K562 (cell line): ENCODE results near the gene AP2S1. TPM values are rescaled to one million over a fixed set of nuclear protein-coding genes. Genes with fewer than 3 reads are reported as not detected.

ENCODE experiments used
- BCOR ChIP-seq: fragments of 450-650 bp; IDR thresholded peaks from 2 replicates; pipeline ENCODE4 v1.6.1; 2016
- ESRRA ChIP-seq: fragments of 450-650 bp; IDR thresholded peaks from 2 replicates; pipeline ENCODE4 v1.6.1; 2014; ENCODE audit warnings: low read depth, mild to moderate bottlenecking, moderate library complexity, borderline replicate concordance
- KAT8 ChIP-seq: fragments of 450-650 bp; IDR thresholded peaks from 2 replicates; pipeline ENCODE4 v1.6.1; 2016; ENCODE audit warnings: low read depth, mild to moderate bottlenecking
- NFYB ChIP-seq: IDR thresholded peaks from 2 replicates; pipeline ENCODE4 v1.6.1; 2011; ENCODE audit warnings: mild to moderate bottlenecking, moderate library complexity; ENCODE audit not compliant: insufficient read length; ENCODE audit errors: extremely low read depth
- SAFB2 ChIP-seq: fragments of 200-400 bp; formaldehyde crosslinking; IDR thresholded peaks from 2 replicates; pipeline ENCODE4 v1.6.1; 2018; ENCODE audit warnings: borderline replicate concordance, low read length, low read depth, moderate library complexity; ENCODE audit not compliant: severe bottlenecking
- THRAP3 ChIP-seq: fragments of 450-650 bp; IDR thresholded peaks from 2 replicates; pipeline ENCODE4 v1.6.1; 2016; ENCODE audit warnings: mild to moderate bottlenecking, inconsistent platforms, borderline replicate concordance
- ZBTB26 ChIP-seq: fragments of 450-650 bp; formaldehyde crosslinking; IDR thresholded peaks from 2 replicates; pipeline ENCODE4 v1.4.0; 2022; ENCODE audit warnings: missing genetic modification characterization
- ZBTB40 ChIP-seq, 2 experiments: fragments of 450-650 bp in 1 of 2; sonication (generic) in 1 of 2; formaldehyde crosslinking in 1 of 2; IDR thresholded peaks; 2 replicates each; pipeline versions ENCODE4 v1.7.1 to v1.9.0; 2016 to 2022; ENCODE audit warnings: inconsistent platforms in 1 of 2, mild to moderate bottlenecking in 1 of 2, missing genetic modification reagents in 1 of 2
- ZNF444 ChIP-seq: fragments of 250-450 bp; sonication (Bioruptor Pico); IDR thresholded peaks from 2 replicates; pipeline ENCODE4 v1.4.0; 2020; ENCODE audit warnings: mild to moderate bottlenecking, moderate library complexity
- ZNF707 ChIP-seq: fragments of 250-450 bp; sonication (Bioruptor Pico); conservative IDR thresholded peaks from 2 replicates; pipeline ENCODE4 v1.8.0; 2022; ENCODE audit warnings: inconsistent platforms, mild to moderate bottlenecking, moderate library complexity
- polyA plus RNA-seq, 8 experiments: library from polyadenylated mRNA; depleted of rRNA in 4 of 8; stranded (reverse) in 5 of 8; unstranded in 3 of 8; fragments of >200 nt; fragmentation: Nextera tagmentation in 2 of 8; fragmentation: Illumina TruSeq in 1 of 8; extraction: Ambion mirVana in 2 of 8; extraction: Trizol in 1 of 8; gene quantifications; 2 replicates each; pipeline versions ENCODE4 v1.2.1 to v1.2.3, GENCODE V29; 2011 to 2014; ENCODE audit warnings: inconsistent platforms in 1 of 8, missing spikeins in 1 of 8
- total RNA-seq, 7 experiments: library from RNA; depleted of rRNA in 6 of 7; stranded (reverse); fragments of >200 nt in 6 of 7; fragmentation: Illumina TruSeq in 2 of 7; extraction: Trizol in 2 of 7; gene quantifications; 2 replicates each; pipeline versions ENCODE4 v1.2.1 to v1.2.3, GENCODE V29; 2011 to 2021; ENCODE audit warnings: low replicate concordance in 1 of 7

Gene AP2S1
- total and polyA plus RNA-seq, 9 of the 15 experiments (the other 6 are each of a cell fraction or from before 2014, with no cell fraction given), result 32.4 to 294 (median 136) TPM

- TF ChIP-seq ZBTB40 (IDR thresholded peaks at IDR 0.05) (no peak), ZBTB40 (CRISPR knock-in tag; IDR thresholded peaks at IDR 0.05) (no peak), ZNF444 (no peak), ZBTB26 (no peak), BCOR (no peak), ZNF707 (CRISPR knock-in tag) (no peak), THRAP3 (no peak), SAFB2 (no peak), ESRRA (no peak), KAT8 (no peak), NFYB (no peak)
These were observed 52.8 kb downstream of the AP2S1 start (continued) for GRCh38 chr19:46797881-46798280.
